Astrocyte of the cerebellum (primary cell): ENCODE results near the gene PIR.

ENCODE experiments used
- DNase-seq: peaks from one replicate; pipeline ENCODE4 v3.0.0-alpha.2; 2011; ENCODE audit warnings: low read depth
- H3K4me3 ChIP-seq: 2 replicates; pipeline ENCODE4 v1.5.1; 2011; ENCODE audit warnings: mild to moderate bottlenecking, low read depth, low read length, moderate library complexity
- CTCF ChIP-seq: IDR thresholded peaks from 2 replicates; pipeline ENCODE4 v1.5.1; 2012; ENCODE audit warnings: low read length, low read depth, moderate library complexity, mild to moderate bottlenecking; ENCODE audit errors: missing control alignments
- in situ Hi-C: cut with HindIII; loops from 2 replicates; pipeline ENCODE4 v1.10.0; 2017; ENCODE audit warnings: low sequenced_read_pairs

The PIR gene

GRCh38 chrX:15384304-15384703 lies 108.8 kb downstream of the PIR start, which contains the start of gene VEGFD:
Gene VEGFD (minus strand): TSS chrX:15384413. CDS start chrX:15383946, 467 bp downstream.
- in situ Hi-C loops = no loop called here
- no peak for DNase-seq
- no peak for TF ChIP-seq CTCF
- H3K4me3 ChIP-seq = no peak within 1 kb of the TSS

- DNase-seq = no peak
- H3K4me3 ChIP-seq = no peak overlapping the region
- in situ Hi-C loops = no loop called here
- TF ChIP-seq CTCF = no peak
Measured at GRCh38 chrX:15382813-15383212, 110.3 kb downstream of the PIR start.

- TF ChIP-seq CTCF = no peak
- H3K4me3 ChIP-seq = no peak overlapping the region
- in situ Hi-C loops = no loop called here
- DNase-seq = no peak
Measured at GRCh38 chrX:15376956-15377355, 116.2 kb downstream of the PIR start.

GRCh38 chrX:15373976-15374375 lies 119.2 kb downstream of the PIR start:
- H3K4me3 ChIP-seq = no peak overlapping the region
- in situ Hi-C loops = loop anchor here (5.0 kb wide), 1 partner anchor 42 kb away; no protein-coding TSS in a partner anchor
- DNase-seq = no peak
- no peak for TF ChIP-seq CTCF

- no peak overlapping the region for H3K4me3 ChIP-seq
- in situ Hi-C loops = no loop called here
- DNase-seq = no peak
- TF ChIP-seq CTCF = no peak
Measured at GRCh38 chrX:15366506-15367352, 126.4 kb downstream of the PIR start.

- H3K4me3 ChIP-seq = no peak overlapping the region
- in situ Hi-C loops = no loop called here
- DNase-seq = no peak
- TF ChIP-seq CTCF = no peak
Measured at GRCh38 chrX:15359701-15360100, 133.4 kb downstream of the PIR start.
